Gastroesophageal sphincter (tissue), 4 donors: ENCODE measurements around the gene TGM3. TPM values are rescaled to one million over a fixed set of nuclear protein-coding genes. Genes with fewer than 3 reads are reported as not detected.

Experiments used
- ATAC-seq: fragments of 150-250 bp; one replicate; pipeline ENCODE4 v1.9.1; 2016; ENCODE audit warnings: mild to moderate bottlenecking, moderate library complexity
- H3K27ac ChIP-seq, 4 donors: fragments of 200-600 bp; sonication (generic) in 3 of 4; 1 replicate in 3 of 4; 2 replicates in 1 of 4; pipeline ENCODE4 v1.5.1; 2016 to 2019
- H3K27me3 ChIP-seq: fragments of 200-600 bp; sonication (generic); one replicate; pipeline ENCODE4 v1.5.1; 2019
- H3K36me3 ChIP-seq, 2 donors: fragments of 200-600 bp; sonication (generic); one replicate each; pipeline ENCODE4 v1.5.1; 2019; ENCODE audit warnings: control low read depth in 1 of 2
- H3K4me1 ChIP-seq, 3 donors: fragments of 200-600 bp; sonication (generic); 1 replicate in 2 of 3; 2 replicates in 1 of 3; pipeline ENCODE4 v1.5.1; 2016 to 2019; ENCODE audit warnings: control low read depth in 2 of 3
- H3K4me3 ChIP-seq, 2 donors: fragments of 200-600 bp; sonication (generic); one replicate each; pipeline ENCODE4 v1.5.1; 2019; ENCODE audit warnings: mild to moderate bottlenecking in 1 of 2, moderate library complexity in 1 of 2
- H3K9me3 ChIP-seq, 3 donors: fragments of 200-600 bp; sonication (generic); one replicate each; pipeline ENCODE4 v1.5.1; 2017 to 2019; ENCODE audit warnings: control low read depth in 2 of 3
- EP300 ChIP-seq: sonication (generic); formaldehyde crosslinking; IDR thresholded peaks from one replicate; pipeline ENCODE4 v1.6.1; 2017; ENCODE audit warnings: antibody characterized with exemption, mild to moderate bottlenecking
- POLR2A ChIP-seq, 2 donors: fragments of 450-650 bp; IDR thresholded peaks; one replicate each; pipeline ENCODE4 v1.6.1; 2017; ENCODE audit warnings: antibody characterized with exemption in 2 of 2, mild to moderate bottlenecking in 2 of 2, moderate library complexity in 1 of 2
- POLR2AphosphoS5 ChIP-seq: sonication (generic); formaldehyde crosslinking; IDR thresholded peaks from one replicate; pipeline ENCODE4 v1.6.1; 2017; ENCODE audit warnings: antibody characterized with exemption
- WGBS, 2 donors: methylation state at CpG; one replicate each; pipeline ENCODE4 v1.1.5; 2018; ENCODE audit warnings: low coverage in 1 of 2; 5-methylcytosine and 5-hydroxymethylcytosine counted together
- total RNA-seq, 4 donors: library from RNA; depleted of rRNA; stranded (reverse); fragments of >200 nt; gene quantifications; one replicate each; pipeline ENCODE4 v1.1.0, GENCODE V29; 2016
- TF ChIP-seq, protein P1 (sequence below), 4 experiments: fragments of 200-600 bp in 2 of 4; fragments of 450-650 bp in 2 of 4; sonication (generic) in 1 of 4; IDR thresholded peaks; one replicate each; pipeline ENCODE4 v1.5.1; 2017 to 2019; ENCODE audit warnings: antibody characterized with exemption in 4 of 4, mild to moderate bottlenecking in 2 of 4, moderate library complexity in 2 of 4

TGM3 gene
- total RNA-seq, 4 donors from 2014 or later = 1.1 to 46.7 (median 4.1) TPM

- ATAC-seq = no peak
- 48 to 53% methylated on average over 2 to 4 of the region's 7 CpGs for WGBS, 2 donors
- H3K36me3 ChIP-seq = no peaks in the 10 kb centered on the region
- no peaks in the 10 kb centered on the region for H3K9me3 ChIP-seq
- H3K4me3 ChIP-seq = no peak overlapping the region
- H3K27me3 ChIP-seq = peaks cover 6% of the 10 kb centered on the region
- TF ChIP-seq POLR2AphosphoS5 (no peak), POLR2A (IDR thresholded peaks at IDR 0.05) (no peak), EP300 (no peak)
- TF ChIP-seq, protein P1, sequence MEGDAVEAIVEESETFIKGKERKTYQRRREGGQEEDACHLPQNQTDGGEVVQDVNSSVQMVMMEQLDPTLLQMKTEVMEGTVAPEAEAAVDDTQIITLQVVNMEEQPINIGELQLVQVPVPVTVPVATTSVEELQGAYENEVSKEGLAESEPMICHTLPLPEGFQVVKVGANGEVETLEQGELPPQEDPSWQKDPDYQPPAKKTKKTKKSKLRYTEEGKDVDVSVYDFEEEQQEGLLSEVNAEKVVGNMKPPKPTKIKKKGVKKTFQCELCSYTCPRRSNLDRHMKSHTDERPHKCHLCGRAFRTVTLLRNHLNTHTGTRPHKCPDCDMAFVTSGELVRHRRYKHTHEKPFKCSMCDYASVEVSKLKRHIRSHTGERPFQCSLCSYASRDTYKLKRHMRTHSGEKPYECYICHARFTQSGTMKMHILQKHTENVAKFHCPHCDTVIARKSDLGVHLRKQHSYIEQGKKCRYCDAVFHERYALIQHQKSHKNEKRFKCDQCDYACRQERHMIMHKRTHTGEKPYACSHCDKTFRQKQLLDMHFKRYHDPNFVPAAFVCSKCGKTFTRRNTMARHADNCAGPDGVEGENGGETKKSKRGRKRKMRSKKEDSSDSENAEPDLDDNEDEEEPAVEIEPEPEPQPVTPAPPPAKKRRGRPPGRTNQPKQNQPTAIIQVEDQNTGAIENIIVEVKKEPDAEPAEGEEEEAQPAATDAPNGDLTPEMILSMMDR (IDR thresholded peaks at IDR 0.05) = no peak
- no peaks in the 10 kb centered on the region for H3K4me1 ChIP-seq
- H3K27ac ChIP-seq = no peak overlapping the region
Measured at GRCh38 chr20:2304180-2304579, 8.4 kb downstream of the TGM3 start.

DNA sequence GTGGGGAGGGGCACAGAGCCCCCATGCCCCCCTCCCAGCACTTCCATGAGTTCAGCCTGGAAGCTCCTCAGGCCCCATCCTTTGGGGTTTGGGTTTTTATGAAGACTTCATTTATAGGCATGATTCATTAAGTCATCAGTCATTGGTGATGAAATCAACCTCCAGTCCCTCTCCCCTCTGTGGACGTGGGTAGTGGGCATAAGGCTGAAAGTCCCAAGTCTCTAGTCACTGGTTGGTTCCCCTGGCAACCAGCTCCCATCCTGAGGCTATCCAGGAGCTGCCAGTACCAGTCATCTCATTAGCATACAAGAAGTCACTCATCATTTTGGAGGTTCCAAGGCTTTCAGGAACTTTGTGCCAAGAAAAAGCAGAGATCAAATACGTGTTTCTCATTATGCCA lies 9.2 kb downstream of the TGM3 start:
- WGBS, 2 donors = 0 to 26% methylated on average over 1 to 2 of the region's 2 CpGs
- no peaks in the 10 kb centered on the region for H3K9me3 ChIP-seq
- no peak overlapping the region for H3K27ac ChIP-seq
- no peak overlapping the region for H3K4me3 ChIP-seq
- no peak for ATAC-seq
- TF ChIP-seq EP300 (no peak), POLR2AphosphoS5 (no peak), POLR2A (IDR thresholded peaks at IDR 0.05) (no peak)
- TF ChIP-seq, protein P1 (IDR thresholded peaks at IDR 0.05) = no peak
- no peaks in the 10 kb centered on the region for H3K36me3 ChIP-seq
- H3K4me1 ChIP-seq = no peaks in the 10 kb centered on the region
- peaks cover 6% of the 10 kb centered on the region for H3K27me3 ChIP-seq

GRCh38 chr20:2305479-2305878 lies 9.7 kb downstream of the TGM3 start:
- Histone ChIP-seq H3K4me3 (no peak overlapping the region), H3K27me3 (peaks cover 6% of the 10 kb centered on the region), H3K4me1 (no peaks in the 10 kb centered on the region), H3K9me3 (no peaks in the 10 kb centered on the region), H3K27ac (no peak overlapping the region), H3K36me3 (no peaks in the 10 kb centered on the region)
- TF ChIP-seq POLR2A (IDR thresholded peaks at IDR 0.05) (no peak), EP300 (no peak)
- ATAC-seq = no peak
- 70 to 100% methylated on average over 1 to 4 of the region's 9 CpGs for WGBS, 2 donors

- no peaks in the 10 kb centered on the region for H3K4me1 ChIP-seq
- TF ChIP-seq, protein P1 (IDR thresholded peaks at IDR 0.05) = no peak
- no peak for TF ChIP-seq EP300
- no peak for TF ChIP-seq POLR2AphosphoS5
- no peak for TF ChIP-seq POLR2A (IDR thresholded peaks at IDR 0.05)
- 69 to 88% methylated on average over 1 to 2 of the region's 2 CpGs for WGBS, 2 donors
- no peaks in the 10 kb centered on the region for H3K9me3 ChIP-seq
- H3K27me3 ChIP-seq = peaks cover 6% of the 10 kb centered on the region
- no peaks in the 10 kb centered on the region for H3K36me3 ChIP-seq
- no peak for ATAC-seq
- no peak overlapping the region for H3K4me3 ChIP-seq
- no peak overlapping the region for H3K27ac ChIP-seq
Measured at GRCh38 chr20:2305946-2306345, 10.1 kb downstream of the TGM3 start.

DNA sequence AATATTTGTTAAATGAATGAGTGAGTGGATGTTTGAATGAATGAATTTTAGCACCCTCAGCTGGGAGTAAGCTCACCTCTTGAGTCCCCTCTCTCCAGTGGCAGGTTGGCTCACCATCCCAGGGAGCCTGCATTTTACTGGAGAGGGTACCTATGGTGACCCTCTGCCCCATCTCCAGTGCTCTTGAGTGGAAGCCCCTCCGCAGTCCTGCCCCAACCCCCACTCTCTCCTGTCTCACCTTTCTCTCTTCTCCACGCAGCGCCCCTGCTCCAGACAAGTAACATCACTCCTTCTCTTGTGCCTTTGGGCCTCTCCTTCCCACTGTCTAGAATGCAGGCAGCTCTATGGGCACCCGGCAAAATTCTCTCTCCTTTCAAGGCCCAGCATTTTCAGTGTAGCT lies 11.3 kb downstream of the TGM3 start:
- 62 to 79% methylated on average over 4 of the region's 4 CpGs for WGBS, 2 donors
- no peaks in the 10 kb centered on the region for H3K4me1 ChIP-seq
- H3K27ac ChIP-seq = no peak overlapping the region
- no peaks in the 10 kb centered on the region for H3K9me3 ChIP-seq
- H3K36me3 ChIP-seq = no peaks in the 10 kb centered on the region
- ATAC-seq = no peak
- TF ChIP-seq POLR2AphosphoS5 (no peak), EP300 (no peak), POLR2A (IDR thresholded peaks at IDR 0.05) (no peak)
- TF ChIP-seq, protein P1 (IDR thresholded peaks at IDR 0.05) = no peak
- no peak overlapping the region for H3K4me3 ChIP-seq
- peaks cover 6% of the 10 kb centered on the region for H3K27me3 ChIP-seq
